ENCODE data around the gene SFXN2.

The SFXN2 gene

DNA sequence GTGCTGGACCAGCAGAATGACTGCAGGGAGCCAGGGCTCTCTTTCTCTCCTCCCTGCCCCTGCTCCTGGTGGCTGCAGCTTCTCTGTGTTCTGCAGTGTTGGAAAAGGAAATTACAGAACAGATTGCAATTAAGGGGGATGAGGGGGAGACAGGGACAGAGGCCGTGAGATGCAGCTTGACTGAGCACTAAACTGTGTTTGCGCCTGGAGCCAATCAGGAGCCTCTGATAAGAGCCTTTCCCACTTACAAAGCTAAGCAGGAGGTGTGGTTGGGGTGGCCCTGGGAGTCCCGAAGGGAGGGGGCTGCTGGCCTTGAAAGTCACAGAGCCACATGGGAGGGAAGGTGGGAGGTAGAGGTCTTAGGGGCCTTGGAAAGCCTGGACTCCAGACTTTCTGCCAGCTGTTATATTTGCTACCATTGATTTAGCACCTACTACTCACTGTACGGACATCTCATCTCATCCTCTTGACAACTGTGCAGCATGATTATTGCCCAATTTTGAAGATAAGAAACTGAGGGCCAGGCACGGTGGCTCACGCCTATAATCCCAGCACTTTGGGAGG, 43.5 kb upstream of the SFXN2 start:
- no peak overlapping the region for H3K4me3 ChIP-seq (replicated peaks; ENCODE audit: low read depth, low read length)
- no peak for DNase-seq (ENCODE audit: low read depth)
- TF ChIP-seq, protein P1, sequence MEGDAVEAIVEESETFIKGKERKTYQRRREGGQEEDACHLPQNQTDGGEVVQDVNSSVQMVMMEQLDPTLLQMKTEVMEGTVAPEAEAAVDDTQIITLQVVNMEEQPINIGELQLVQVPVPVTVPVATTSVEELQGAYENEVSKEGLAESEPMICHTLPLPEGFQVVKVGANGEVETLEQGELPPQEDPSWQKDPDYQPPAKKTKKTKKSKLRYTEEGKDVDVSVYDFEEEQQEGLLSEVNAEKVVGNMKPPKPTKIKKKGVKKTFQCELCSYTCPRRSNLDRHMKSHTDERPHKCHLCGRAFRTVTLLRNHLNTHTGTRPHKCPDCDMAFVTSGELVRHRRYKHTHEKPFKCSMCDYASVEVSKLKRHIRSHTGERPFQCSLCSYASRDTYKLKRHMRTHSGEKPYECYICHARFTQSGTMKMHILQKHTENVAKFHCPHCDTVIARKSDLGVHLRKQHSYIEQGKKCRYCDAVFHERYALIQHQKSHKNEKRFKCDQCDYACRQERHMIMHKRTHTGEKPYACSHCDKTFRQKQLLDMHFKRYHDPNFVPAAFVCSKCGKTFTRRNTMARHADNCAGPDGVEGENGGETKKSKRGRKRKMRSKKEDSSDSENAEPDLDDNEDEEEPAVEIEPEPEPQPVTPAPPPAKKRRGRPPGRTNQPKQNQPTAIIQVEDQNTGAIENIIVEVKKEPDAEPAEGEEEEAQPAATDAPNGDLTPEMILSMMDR (IDR thresholded peaks at IDR 0.05; ENCODE audit: low read length, missing control alignments): no peak

DNA sequence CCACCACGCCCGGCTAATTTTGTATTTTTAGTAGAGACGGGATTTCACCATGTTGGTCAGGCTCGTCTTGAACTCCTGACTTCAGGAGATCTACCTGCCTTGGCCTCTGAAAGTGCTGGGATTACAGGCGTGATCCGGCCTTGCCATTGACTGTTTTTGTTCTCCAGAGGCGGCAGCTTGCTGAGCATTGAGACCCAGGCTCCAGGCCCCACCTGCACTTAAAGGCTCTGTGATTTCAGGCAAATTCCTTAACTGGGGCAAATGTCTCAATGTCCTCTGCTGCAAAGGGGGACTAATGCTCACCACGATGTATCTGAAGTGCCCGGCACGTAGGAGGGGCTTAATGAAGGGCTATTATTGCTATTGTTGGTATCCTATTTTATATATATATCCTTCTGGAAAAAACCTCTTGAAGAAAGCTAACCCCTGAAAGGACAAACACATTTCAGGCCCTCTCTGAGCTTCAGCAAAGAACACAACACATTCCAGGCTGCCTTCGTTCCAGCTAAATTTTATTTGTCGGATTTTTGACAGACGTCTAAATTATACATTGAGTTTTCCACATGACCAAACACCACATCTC, 41.1 kb upstream of the SFXN2 start:
- H3K4me3 ChIP-seq (replicated peaks; ENCODE audit: low read depth, low read length): no peak overlapping the region
- TF ChIP-seq, protein P1 (IDR thresholded peaks at IDR 0.05; ENCODE audit: low read length, missing control alignments): no peak
- DNase-seq (ENCODE audit: low read depth): no peak

DNA sequence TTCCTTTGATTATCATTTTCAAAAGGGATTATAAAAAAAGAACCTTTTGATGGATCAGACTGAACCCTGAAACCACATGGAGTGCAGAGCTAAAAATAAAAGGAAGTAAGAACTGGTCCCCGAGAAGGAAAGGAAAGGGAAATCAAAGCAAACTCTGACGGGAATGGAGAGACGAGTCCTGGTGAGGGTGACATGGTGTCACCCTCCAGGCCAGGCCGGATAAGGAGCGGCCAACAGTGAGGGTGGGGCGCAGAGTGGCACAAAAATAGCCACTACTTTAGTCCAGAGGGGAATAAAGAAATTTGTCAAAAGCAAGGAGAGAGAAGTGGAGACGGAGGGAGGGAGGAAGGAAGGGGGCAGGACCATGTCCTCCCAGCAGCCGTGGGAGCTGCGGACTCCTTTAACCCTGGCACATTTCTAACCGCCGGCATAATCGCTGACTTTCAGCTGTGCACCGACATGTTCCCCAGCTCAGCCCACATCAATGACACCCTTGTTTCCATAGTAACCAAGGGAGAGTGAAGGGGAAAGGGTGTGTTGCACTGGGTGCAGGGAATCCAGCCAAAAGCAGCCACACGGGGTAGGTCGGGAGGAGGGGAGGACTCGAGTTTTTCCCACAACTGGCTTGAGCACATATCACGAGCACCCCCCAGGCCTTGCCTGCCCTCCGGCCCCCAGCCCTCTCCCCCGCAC, 40.5 kb upstream of the SFXN2 start:
- H3K4me3 ChIP-seq (replicated peaks; ENCODE audit: low read depth, low read length): peak overlapping the region; percentile 15
- TF ChIP-seq, protein P1 (IDR thresholded peaks at IDR 0.05; ENCODE audit: low read length, missing control alignments): no peak
- peak; percentile 86 for DNase-seq (ENCODE audit: low read depth)

DNA sequence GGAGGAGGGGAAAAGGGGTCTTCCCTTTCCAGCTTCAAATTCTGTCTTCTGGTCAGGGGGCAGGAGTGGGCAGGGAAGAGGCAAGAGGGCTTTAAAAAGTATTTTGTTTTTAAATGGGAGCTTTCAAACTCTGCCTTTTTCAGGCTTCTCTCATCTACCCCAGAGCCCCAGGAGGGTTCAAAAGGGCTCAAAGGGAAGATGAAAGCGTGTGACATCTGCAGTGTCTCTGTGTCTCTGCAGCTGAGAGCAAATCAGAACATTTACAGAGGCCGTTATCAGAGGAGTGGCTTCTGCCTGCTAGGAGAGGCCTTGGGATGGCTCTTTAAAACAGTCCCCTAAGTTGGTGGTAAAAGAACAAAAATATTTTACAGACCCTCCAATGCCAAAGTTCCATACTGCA, 39.9 kb upstream of the SFXN2 start:
- H3K4me3 ChIP-seq (replicated peaks; ENCODE audit: low read depth, low read length): no peak overlapping the region

DNA sequence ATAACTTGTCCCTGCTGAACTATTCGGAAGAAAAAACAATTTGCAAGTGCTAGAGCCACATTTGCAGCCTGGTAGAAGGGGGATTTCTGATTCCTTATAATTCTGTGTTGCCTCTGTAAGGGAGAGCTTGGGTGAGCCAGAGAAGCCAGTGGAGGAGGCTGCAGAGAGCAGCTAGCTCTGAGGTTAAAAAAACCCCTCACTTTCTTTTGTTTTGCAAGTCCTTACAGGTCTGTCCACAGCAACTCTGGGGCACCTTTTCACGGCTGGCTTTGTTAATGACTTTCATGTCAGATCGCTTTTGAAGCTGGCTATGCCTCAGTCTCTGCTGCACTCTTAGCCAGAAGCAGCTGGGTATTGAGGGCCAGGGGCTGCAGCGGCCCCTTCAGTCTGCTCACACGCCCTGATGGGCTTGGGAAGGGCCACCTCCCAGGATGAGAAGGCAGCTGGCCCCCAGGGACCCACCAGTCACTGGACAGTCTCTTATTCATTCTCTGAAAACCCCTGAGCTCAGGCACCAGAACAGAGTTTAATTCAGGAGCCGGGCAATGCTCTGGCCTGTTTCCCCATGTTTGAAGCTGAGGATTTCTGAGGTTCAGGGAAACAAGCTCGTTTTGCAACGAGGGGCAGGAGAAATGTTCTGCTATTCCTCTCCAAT, 39.3 kb upstream of the SFXN2 start:
- H3K4me3 ChIP-seq (replicated peaks; ENCODE audit: low read depth, low read length): no peak overlapping the region
- TF ChIP-seq, protein P1 (IDR thresholded peaks at IDR 0.05; ENCODE audit: low read length, missing control alignments): no peak
- no peak for DNase-seq (ENCODE audit: low read depth)

More for the DNA sequence above, 39.9 kb upstream of the SFXN2 start:
- TF ChIP-seq, protein P1 (IDR thresholded peaks at IDR 0.05; ENCODE audit: low read length, missing control alignments): no peak
- no peak for DNase-seq (ENCODE audit: low read depth)

DNA sequence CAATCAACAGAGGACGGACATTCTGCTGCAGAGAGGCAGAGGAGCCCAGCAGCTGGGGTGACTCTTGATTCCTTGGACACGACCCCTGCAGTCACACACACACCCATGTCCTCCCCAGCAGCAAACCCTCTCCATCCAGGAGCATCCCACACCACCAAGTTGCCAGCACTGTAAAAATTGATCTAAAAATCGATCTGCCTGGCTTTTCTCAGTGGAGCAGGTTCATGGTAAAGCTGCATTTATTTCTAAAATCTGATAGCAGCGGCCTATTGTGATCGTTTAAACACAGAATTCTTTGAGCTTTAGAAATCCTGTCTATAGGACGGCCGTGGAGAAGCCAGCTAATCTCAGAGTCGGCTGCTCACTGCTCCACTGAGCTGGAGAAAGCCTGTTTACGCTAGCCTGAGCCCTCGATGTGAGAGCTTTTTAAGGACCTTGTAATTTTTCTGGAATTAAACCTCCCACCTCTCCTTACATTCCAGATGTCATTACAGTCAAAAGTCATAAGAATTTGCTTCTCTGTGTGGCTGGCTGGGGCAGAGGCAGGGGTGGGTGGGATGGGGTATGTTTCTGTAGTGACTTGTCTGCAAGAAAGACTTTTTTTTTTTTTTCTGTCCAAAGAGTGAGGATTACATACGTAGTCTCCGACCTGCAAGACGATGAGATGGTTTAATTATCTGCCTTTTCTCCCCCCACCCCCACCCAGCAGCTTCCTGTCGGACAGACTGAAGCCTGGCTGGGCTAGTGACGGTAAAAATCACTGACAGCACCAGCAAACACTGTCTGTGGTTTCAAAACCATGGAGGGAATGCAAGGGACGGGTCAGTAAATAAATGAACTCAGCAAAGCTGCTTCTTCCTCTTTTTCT, 38.5 kb upstream of the SFXN2 start:
- DNase-seq (ENCODE audit: low read depth): peak; percentile 89
- TF ChIP-seq, protein P1 (IDR thresholded peaks at IDR 0.05; ENCODE audit: low read length, missing control alignments): no peak
- H3K4me3 ChIP-seq (replicated peaks; ENCODE audit: low read depth, low read length): no peak overlapping the region
